Lower leg skin (tissue), 4 donors: ENCODE results near the gene FDXR. TPM values are rescaled to one million over a fixed set of nuclear protein-coding genes. Genes with fewer than 3 reads are reported as not detected.

Experiments used
- DNase-seq, 2 donors: peaks; one replicate each; pipeline ENCODE4 v3.0.0-alpha.2; 2019; ENCODE audit warnings: low spot score in 2 of 2
- H3K4me3 ChIP-seq: fragments of 200-600 bp; sonication (generic); 2 replicates; pipeline ENCODE4 v1.5.1; 2017; ENCODE audit warnings: mild to moderate bottlenecking, low read depth; ENCODE audit not compliant: poor library complexity, severe bottlenecking
- CTCF ChIP-seq, 3 donors: fragments of 450-650 bp; IDR thresholded peaks; one replicate each; pipeline ENCODE4 v1.5.1; 2016; ENCODE audit warnings: antibody characterized with exemption in 3 of 3, mild to moderate bottlenecking in 3 of 3, moderate library complexity in 2 of 3
- POLR2A ChIP-seq, 2 donors: fragments of 450-650 bp; IDR thresholded peaks; one replicate each; pipeline ENCODE4 v1.6.1; 2016 to 2017; ENCODE audit warnings: antibody characterized with exemption in 2 of 2, mild to moderate bottlenecking in 1 of 2, moderate library complexity in 1 of 2
- WGBS, 2 donors: methylation state at CpG; one replicate each; pipeline ENCODE4 v1.1.5; 2018; 5-methylcytosine and 5-hydroxymethylcytosine counted together
- intact Hi-C: fragments of 100-400 bp; cut with DNase I; formaldehyde crosslinking; loops from one replicate; pipeline ENCODE4 v1.15.0; 2023; ENCODE audit warnings: low total_unique reads
- total RNA-seq, 4 donors: library from RNA; depleted of rRNA; stranded (reverse); fragments of >200 nt; gene quantifications; one replicate each; pipeline ENCODE4 v1.1.0, GENCODE V29; 2016

Gene FDXR
- total RNA-seq, 4 donors from 2014 or later = 21.9 to 28.0 (median 24.6) TPM

GRCh38 chr17:74859459-74860228, 13.2 kb downstream of the FDXR start, which contains the start of gene GRIN2C:
Gene GRIN2C (minus strand): TSS chr17:74859885. CDS start chr17:74855092, 4,793 bp downstream.
- intact Hi-C loops = loop anchor here (5.0 to 10.0 kb wide), 2 partner anchors 67 to 115 kb away; partner anchors contain the start of gene NHERF1
- no peak for TF ChIP-seq CTCF (IDR thresholded peaks at IDR 0.05)
- TF ChIP-seq POLR2A (IDR thresholded peaks at IDR 0.05) = no peak
- H3K4me3 ChIP-seq = no peak within 1 kb of the TSS
- 3 to 4% methylated on average over 16 to 38 of the region's 72 CpGs for WGBS, 2 donors
- no peak for DNase-seq

DNA sequence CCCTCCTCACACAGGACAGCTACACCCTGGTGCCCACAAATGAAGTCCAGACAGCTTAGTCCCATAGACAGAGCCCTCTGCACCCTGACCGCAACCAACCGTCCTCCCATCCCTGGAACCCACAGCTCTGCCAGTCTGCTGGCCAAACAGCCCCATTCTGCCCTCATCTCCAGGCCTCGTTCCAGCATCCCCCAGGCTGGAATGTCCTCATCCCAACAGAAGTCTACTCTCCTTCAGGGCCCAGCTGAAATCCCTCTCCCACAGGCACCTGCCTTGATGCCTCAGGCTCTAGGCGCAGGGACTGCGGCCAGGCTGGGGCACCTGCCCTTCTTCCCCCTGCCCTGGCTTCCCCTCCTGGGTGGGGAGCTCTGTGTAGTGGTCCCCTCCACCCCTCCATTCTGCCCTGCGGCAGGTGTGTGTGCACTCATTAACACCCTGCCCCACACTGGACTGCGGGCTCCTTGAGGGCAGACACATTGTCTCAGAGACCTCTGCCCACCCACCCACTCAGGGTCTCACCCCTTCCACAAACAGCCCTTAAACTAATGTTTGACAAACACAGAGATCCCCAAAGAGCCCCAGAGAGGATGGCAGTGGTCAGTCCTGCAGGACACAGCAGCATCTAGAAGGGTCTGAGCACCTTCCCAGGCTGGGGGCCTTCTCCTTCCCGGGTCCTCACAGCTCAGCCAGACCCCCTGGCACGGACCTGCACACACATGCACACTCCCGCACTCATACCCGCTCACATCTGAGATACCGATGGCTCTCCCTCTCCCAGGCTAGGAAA, 13.9 kb downstream of the FDXR start:
- WGBS, 2 donors = 42 to 67% methylated on average over 7 to 12 of the region's 12 CpGs
- intact Hi-C loops = no loop called here
- TF ChIP-seq POLR2A (IDR thresholded peaks at IDR 0.05) (no peak), CTCF (IDR thresholded peaks at IDR 0.05) (no peak)
- H3K4me3 ChIP-seq = no peak overlapping the region
- DNase-seq = no peak

DNA sequence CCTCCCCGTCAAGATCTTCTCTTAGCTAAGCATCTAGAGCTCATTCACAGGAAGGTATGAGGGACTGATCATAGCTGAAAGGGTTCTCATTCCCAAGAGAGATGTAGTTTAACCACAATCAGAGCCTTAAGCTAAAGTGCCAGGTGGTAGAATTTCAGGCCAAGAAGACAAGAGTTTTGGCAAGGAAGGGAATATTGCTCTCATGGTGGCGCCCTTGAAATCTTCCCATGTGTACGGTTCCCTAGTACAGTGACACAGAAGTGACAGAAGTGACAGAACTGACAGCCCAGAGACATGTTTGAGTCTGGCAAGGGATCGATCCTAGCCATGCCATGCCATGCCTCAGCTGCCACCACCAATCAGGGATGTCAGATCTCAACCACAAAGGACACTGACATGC, 15.6 kb downstream of the FDXR start:
- TF ChIP-seq CTCF (IDR thresholded peaks at IDR 0.05) (no peak), POLR2A (IDR thresholded peaks at IDR 0.05) (no peak)
- 48 to 69% methylated on average over 3 to 4 of the region's 4 CpGs for WGBS, 2 donors
- intact Hi-C loops = no loop called here

DNA sequence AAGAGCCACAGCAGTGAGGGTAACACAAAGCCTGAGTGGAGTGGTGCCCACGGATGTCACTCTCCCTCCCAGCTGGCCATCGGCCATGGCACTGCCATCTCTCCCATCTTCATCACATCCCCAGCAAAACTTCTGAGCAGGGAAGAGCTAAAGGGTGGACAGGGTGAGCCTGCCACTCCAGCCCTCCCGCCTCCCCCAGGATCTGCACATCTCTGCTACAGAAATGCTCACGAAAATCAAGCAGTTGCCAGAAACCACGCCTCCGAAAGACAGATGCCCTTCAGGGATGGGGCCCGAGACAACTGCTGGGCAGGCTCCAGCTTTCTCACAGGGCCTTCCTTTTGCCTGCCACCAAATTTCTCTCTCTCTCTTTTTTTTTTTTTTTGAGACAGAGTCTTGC, 16.7 kb downstream of the FDXR start:
- 45 to 68% methylated on average over 7 of the region's 7 CpGs for WGBS, 2 donors
- intact Hi-C loops = no loop called here
- DNase-seq = no peak
- no peak overlapping the region for H3K4me3 ChIP-seq
- TF ChIP-seq POLR2A (IDR thresholded peaks at IDR 0.05) (no peak), CTCF (IDR thresholded peaks at IDR 0.05) (no peak)

More for the DNA sequence above, 15.6 kb downstream of the FDXR start:
- no peak overlapping the region for H3K4me3 ChIP-seq
- no peak for DNase-seq

GRCh38 chr17:74855323-74855722, 17.5 kb downstream of the FDXR start:
- WGBS, 2 donors = 80 to 94% methylated on average over 4 of the region's 4 CpGs
- no peak for TF ChIP-seq CTCF (IDR thresholded peaks at IDR 0.05)
- no peak for TF ChIP-seq POLR2A (IDR thresholded peaks at IDR 0.05)
- intact Hi-C loops = no loop called here
- H3K4me3 ChIP-seq = no peak overlapping the region
- no peak for DNase-seq
